ENCODE results near the gene PIP4K2C.
"Not testable (repeated sequence)": the region's sequence is repeated elsewhere in the genome, so short reads cannot be mapped to it uniquely, and the experiment has no call there.

Gene PIP4K2C

GRCh38 chr12:57586128-57586527 lies 4.9 kb upstream of the PIP4K2C start:
- DNase-seq: no peak

- no peak for DNase-seq
Measured at GRCh38 chr12:57586832-57587429, 4.1 kb upstream of the PIP4K2C start.

GRCh38 chr12:57588951-57589610 lies 1.9 kb upstream of the PIP4K2C start:
- DNase-seq: not testable (repeated sequence)

GRCh38 chr12:57590479-57590863 lies 521 bp upstream of the PIP4K2C start:
- no peak for DNase-seq

- no peak for DNase-seq
Measured at GRCh38 chr12:57591782-57592325, 862 bp downstream of the PIP4K2C start.

GRCh38 chr12:57592551-57593165 lies 1.7 kb downstream of the PIP4K2C start:
- no peak for DNase-seq

GRCh38 chr12:57593187-57593586 lies 2.2 kb downstream of the PIP4K2C start:
- DNase-seq: no peak

GRCh38 chr12:57600395-57600794 lies 9.4 kb downstream of the PIP4K2C start:
- no peak for DNase-seq

GRCh38 chr12:57602544-57602943 lies 11.6 kb downstream of the PIP4K2C start:
- no peak for DNase-seq

GRCh38 chr12:57603324-57603723 lies 12.3 kb downstream of the PIP4K2C start:
- no peak for DNase-seq

GRCh38 chr12:57603815-57604453 lies 12.9 kb downstream of the PIP4K2C start:
- DNase-seq: peak; percentile 24

GRCh38 chr12:57604454-57604991 lies 13.5 kb downstream of the PIP4K2C start, which contains the start of gene DTX3:
Gene DTX3 (plus strand): TSS chr12:57604824. CDS start chr12:57606518, 1,694 bp downstream.
- peak; percentile 3 for DNase-seq

- DNase-seq: no peak
Measured at GRCh38 chr12:57604992-57605810, 14.2 kb downstream of the PIP4K2C start.

- DNase-seq: no peak
Measured at GRCh38 chr12:57605811-57606311, 14.9 kb downstream of the PIP4K2C start.

- DNase-seq: no peak
Measured at GRCh38 chr12:57606399-57606798, 15.4 kb downstream of the PIP4K2C start.

- DNase-seq: no peak
Measured at GRCh38 chr12:57606821-57607220, 15.8 kb downstream of the PIP4K2C start.

- no peak for DNase-seq
Measured at GRCh38 chr12:57607958-57608663, 17.1 kb downstream of the PIP4K2C start.

- DNase-seq: no peak
Measured at GRCh38 chr12:57609101-57609780, 18.2 kb downstream of the PIP4K2C start.

GRCh38 chr12:57609781-57610553 lies 19.0 kb downstream of the PIP4K2C start:
- DNase-seq: no peak

- DNase-seq: no peak
Measured at GRCh38 chr12:57610554-57611107, 19.6 kb downstream of the PIP4K2C start.
